ENCODE measurements around the gene FAR2.

DNA sequence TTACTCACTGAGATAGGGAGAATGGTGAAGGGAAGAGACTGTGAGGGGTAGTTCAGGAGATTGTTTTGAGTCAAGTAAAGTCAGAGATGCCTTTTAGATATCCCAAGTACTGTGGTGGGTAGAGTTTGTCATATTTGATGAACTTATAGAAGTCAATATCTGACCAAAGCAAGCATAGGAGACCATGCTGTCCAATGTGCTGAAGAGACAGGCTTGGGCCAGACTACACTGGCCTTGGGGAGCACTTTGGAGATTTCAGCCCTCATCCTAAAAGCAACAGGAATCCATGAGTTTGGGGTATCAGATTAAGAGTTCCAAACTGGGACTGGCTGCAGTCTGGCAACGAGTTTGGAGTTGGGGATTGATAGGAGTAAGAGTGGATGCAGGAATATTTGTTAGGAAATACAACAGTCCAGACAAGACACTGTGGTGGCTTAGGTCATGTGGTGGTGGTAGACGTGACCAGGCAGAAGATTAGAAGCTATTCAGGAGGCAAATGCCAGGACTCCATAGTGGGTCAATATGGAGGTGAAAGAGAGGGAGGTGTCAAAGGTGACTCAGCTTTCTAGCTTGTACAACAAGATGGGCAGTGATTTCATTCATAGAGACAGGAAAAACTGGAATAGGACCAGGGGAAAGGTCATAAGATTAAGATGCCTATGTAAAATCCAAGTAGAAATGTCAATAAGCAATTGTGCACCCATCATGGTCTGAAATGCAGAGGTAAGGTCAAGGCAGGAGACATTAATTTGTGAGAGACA is 81.9 kb downstream of the FAR2 start:
- TF ChIP-seq, protein P1, sequence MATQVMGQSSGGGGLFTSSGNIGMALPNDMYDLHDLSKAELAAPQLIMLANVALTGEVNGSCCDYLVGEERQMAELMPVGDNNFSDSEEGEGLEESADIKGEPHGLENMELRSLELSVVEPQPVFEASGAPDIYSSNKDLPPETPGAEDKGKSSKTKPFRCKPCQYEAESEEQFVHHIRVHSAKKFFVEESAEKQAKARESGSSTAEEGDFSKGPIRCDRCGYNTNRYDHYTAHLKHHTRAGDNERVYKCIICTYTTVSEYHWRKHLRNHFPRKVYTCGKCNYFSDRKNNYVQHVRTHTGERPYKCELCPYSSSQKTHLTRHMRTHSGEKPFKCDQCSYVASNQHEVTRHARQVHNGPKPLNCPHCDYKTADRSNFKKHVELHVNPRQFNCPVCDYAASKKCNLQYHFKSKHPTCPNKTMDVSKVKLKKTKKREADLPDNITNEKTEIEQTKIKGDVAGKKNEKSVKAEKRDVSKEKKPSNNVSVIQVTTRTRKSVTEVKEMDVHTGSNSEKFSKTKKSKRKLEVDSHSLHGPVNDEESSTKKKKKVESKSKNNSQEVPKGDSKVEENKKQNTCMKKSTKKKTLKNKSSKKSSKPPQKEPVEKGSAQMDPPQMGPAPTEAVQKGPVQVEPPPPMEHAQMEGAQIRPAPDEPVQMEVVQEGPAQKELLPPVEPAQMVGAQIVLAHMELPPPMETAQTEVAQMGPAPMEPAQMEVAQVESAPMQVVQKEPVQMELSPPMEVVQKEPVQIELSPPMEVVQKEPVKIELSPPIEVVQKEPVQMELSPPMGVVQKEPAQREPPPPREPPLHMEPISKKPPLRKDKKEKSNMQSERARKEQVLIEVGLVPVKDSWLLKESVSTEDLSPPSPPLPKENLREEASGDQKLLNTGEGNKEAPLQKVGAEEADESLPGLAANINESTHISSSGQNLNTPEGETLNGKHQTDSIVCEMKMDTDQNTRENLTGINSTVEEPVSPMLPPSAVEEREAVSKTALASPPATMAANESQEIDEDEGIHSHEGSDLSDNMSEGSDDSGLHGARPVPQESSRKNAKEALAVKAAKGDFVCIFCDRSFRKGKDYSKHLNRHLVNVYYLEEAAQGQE (IDR thresholded peaks at IDR 0.05; ENCODE audit: low read depth): peak; percentile 71
- TF ChIP-seq TEAD4 (IDR thresholded peaks at IDR 0.05) (no peak), MAX (IDR thresholded peaks at IDR 0.05) (no peak), NFIC (IDR thresholded peaks at IDR 0.05) (no peak), EP300 (IDR thresholded peaks at IDR 0.05; ENCODE audit: borderline replicate concordance) (no peak), RAD21 (IDR thresholded peaks at IDR 0.05; ENCODE audit: low read depth) (no peak), TAF1 (IDR thresholded peaks at IDR 0.05; ENCODE audit: low read depth) (no peak)
